GM19351 (cell line): ENCODE measurements around the gene ACSL5.
"Not testable (repeated sequence)": the region's sequence is repeated elsewhere in the genome, so short reads cannot be mapped to it uniquely, and the experiment has no call there.

ENCODE experiments used
- ATAC-seq: cut with Tn5 transposase; IDR thresholded peaks from one replicate; pipeline ENCODE4 v1.9.1; 2021; ENCODE audit warnings: mild to moderate bottlenecking, moderate library complexity; ENCODE audit not compliant: unreplicated experiment

The ACSL5 gene

DNA sequence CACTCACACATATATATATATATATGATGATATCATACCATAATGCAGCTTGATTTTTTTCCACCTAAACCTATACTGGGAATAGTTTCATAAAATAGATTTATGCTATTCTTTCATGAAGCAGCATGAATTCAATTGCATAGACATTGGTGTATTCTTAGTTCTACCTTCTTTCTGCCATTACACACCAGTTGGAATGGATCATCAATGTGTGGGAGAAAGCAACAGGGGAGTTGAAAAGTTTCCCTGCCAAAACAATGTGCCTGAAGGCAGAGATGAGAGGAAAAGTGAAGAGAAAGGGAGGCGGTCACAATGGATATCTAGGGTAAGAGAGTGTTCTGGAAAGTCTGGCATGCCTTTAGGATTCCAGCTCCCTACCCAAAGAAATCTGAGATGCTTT lies 25.2 kb upstream of the ACSL5 start:
- ATAC-seq, result no peak

DNA sequence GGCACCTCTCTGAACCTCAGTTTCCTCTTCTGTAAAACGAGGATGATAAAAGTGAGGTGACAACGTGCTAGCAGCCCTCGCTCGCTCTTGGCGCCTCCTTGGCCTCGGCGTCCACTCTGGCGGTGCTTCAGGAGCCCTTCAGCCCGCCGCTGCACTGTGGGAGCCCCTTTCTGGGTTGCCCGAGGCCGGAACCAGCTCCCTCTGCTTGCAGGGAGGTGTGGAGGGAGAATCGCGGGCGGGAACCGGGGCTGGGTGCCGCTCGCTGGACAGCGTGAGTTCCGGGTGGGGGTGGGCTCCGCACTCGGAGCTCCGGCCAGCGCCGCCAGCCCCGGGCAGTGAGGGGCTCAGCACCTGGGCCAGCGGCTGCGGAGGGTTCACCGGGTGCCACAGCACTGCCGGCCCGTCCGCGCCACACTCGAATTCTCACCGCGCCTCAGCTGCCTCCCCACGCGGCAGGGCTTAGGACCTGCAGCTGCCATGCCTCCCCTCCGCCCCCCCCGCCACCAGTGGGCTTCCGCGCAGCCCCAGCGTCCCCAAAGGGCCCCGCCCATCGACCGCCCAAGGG lies 24.3 kb upstream of the ACSL5 start:
- no peak for ATAC-seq

DNA sequence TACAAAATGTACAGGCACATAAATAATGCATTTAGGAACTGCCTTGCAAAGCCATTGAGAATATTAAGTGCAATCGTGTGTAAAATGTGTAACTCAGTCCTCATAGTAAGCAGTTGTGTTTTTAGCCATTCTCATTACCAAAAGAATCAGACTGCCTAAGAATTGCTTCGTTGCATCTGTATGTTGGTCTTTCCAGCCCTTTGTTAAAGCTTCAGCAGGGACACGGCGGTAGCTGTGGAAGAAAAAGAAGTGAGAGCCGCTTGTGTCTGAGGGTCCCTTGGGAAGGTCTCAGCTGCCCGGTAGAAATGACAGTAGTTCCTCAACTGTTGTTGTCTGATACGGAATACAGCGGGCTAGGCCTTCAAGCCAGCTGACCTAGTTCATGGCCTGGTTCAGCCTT lies 22.8 kb upstream of the ACSL5 start:
- ATAC-seq, result no peak

DNA sequence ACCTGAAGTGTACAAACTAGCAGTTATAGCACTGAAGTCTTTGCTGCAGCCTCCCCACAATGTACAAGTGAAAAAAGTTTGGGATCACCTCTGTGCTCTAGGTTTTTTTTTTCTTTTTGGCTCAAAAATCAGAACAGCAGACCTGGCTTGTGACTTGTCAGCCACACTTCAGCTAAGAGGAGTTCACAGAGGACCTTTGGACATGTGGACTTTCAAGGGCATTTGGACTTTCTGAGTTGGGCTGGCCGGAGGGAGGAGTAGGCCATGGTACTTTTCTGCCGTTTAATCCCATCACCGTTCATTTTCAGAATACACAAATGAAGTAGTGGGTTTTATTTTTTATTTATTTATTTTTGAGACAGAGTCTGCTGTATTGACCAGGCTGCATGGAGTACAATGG lies 21.9 kb upstream of the ACSL5 start:
- ATAC-seq, result no peak

DNA sequence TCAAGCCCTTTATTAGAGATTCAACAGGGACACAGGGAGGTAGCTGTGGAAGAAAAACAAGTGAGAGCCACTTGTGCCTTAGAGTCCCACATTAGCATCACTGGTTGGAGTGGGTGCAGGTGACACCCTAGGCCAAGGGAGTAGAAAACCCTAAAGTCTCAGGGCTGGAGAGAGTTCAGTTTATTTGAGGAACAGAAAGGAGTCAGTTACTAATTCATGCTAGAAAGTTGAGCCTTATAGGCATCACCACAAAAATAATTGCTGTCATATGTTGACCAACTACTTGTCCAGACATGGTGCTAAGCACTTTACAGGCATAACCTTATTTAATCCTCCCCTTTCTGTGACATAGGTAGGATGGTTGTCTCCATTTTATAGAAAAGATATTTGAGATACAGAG lies 20.9 kb upstream of the ACSL5 start:
- ATAC-seq, result peak; percentile 67

DNA sequence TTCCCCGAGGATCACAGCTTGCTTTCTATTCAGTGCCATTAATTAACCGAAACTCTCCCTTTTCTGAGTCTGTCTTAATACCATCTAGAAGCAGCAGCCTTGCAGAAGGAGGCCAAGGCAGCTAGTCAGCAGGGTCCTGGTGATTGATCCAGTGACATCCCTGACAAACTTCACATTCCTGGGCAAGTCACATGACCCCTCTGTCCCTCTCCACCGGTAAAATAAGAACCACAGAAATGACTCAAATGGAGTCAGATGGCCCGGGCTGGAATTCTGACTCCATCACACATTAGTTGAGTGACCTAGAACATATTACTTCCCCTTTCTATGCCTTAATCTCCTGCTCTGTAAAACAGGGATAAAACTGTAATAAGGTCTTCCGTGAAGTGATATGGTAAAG lies 17.2 kb upstream of the ACSL5 start:
- ATAC-seq, result no peak

DNA sequence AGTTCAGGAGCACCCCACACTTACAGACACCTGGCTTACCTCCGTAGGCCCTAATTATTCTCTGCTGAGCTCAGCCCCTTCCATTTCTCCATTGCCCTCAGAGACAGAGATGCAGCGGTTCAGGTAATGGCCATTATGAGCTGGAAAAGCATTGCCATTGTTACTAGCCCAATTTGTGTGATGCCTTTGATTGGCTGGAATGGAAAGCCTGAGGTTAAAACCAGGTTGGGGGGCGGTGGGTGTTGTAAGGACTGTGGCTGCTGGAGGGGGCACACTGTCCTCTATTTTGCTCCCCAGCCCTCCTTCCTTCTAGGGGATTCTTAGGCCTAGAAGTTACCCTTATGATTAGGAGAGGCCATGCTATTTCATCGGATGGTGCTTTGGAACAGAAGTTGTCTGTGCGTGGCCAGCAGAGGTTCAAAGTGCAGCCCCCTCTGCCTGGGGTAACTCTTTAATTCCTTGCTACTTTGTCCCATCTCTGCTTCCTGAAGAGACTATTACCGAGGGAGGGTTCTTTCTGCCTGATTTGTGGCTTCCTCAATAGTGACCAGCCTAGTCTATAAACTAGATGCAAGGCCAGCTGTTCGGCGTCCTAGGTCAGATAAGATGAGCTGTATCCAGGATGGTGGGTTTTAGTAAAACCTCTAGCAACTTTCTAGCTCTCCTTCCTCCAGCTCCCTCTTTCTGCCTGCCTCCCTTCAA lies 14.2 kb upstream of the ACSL5 start:
- no peak for ATAC-seq

DNA sequence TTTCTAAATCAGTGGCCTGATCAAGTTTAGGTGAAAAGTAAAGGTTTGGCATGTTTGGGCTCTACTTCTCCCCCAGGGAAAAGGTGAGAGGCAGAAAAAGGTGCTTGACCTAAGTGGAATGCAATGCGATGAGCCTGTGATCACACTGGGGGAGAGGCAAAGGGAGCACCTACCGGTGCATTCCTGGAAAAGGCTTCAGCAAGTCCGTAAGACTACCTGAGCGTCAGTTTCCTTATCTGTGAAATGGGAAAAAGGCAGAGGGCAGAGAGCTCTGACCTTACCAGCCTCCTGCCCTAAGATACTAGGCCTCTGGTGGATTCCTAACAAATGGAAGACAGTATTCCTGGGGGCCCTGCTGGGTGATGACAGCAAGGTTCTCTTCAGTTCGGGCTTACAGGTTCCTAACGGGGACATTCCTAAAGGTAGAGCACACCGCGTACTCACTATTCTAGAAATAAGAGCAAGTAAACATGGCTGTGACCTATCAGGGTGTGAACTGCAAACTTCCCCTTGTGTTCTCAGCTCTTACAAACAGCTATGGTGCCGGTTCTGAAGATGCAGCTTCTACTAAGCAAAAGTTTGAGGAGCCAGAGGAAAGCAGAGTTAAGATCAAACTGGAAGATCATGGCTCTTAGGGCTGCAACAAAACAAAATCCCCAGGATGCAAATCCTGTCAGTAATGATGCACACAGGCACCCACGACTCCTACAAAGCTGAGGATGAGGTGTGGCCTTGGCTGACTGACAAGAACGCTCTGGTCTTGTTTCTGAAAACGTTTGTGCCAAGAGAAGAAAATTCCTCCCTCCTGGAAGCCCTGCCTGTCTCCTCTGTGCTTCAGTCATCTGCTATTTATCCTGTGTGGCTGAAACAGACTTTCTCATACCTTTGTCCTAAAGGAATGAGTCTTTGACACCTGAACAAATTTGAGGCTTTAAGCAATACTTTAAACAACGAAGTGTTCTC lies 13.3 kb upstream of the ACSL5 start:
- no peak for ATAC-seq

DNA sequence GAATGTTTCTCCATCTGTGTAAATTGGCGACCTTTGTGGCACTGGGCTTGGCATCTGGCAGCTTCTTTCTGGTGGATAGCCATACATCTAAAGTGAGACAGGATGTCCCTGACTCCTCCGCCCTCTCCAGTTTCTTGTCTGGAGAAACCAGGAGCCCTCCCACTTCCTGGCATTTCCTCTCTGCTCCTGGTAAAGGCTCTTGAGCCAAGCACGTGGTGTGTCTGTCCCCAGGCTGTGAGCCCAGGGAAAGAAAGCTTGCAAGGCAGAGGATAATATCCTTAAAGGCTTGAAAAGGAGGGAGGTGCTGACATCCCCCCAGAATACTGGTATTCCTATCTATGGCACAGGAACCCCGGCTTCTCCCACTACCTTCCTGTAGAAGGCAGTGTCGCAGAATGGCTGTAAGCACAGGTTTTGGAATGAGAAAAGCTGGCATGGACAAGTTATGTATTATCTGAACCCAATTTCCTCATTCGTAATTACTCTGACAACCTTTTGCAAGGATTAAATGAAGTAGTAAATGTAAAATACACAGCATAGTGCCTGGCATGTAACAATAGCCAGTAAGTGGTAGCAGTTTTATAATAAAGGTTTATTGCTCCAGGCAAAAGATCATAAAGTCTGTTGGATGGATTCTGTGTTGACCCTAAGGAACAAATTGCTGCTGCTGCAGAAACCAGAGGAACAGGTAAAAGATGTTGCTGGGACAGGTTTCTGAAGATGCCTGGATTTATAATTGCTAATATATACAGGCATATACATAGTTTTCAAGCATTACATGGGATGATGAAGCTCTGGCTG lies 11.8 kb upstream of the ACSL5 start:
- ATAC-seq, result no peak

GRCh38 chr10:112362833-112363232 lies 11.1 kb upstream of the ACSL5 start:
- no peak for ATAC-seq

DNA sequence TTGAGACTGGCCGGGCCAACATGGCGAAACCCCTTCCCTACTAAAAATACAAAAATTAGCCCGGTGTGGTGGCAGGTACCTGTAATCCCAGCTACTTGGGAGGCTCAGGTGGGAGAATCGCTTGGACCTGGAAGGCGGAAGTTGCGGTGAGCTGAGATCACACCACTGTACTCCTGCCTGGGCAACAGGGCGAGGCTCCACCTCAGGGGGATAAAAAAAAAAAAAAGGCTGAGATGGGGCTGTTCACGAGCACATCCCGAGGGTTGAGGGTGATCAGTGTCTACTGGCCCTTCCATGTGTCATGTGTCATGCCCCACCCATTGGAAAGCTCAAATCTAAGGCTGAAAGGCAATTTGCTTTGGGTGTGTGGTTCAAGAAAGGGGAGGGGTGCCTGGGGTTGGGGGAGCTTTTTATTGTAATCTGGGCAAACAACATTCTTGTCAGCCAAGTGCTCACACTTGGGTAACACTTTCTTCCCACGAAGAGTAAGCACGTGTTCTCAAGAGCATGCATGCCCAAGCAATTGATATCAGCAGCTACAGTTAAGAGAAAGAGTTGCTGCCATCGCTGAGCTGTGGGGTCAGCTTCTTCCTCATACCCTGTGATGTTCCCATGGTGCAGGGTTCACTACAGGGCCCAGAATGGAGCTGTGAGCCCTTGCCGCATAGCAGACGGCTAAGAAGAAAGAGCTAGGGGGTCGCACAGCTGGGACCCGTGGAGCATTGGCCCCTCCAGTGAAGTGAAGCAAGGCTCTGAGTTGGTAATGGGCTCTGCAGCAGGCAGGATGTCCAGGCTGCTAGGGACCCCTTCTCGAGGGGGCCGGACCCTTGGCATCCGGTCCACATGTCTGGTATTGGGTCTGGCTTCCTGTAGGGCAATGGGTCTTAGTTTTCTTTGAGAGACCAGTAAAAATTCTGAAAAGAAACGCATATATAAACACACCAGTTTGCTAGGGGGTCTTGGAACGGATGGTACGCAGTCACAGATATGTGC lies 9.9 kb upstream of the ACSL5 start:
- no peak for ATAC-seq

DNA sequence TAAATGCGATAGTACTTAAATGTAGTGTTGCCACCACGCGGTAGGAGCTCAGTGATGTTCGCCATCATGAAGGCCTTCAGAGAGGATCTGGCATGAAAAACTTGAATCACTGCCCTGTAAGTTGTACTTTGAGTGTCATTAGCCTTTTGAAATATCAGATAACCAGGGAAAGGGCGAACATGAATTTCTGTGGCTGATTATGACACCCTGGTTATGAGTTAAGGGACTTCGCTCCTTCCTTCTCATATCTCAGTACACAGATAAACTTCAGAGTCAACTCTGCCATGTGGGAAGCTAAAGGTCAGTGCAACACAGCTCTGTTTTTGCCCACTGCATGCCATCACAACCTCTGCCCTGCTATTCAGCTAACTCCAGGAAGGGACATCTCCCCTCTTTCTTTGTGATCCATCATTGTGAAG lies 8.9 kb upstream of the ACSL5 start:
- ATAC-seq, result no peak

GRCh38 chr10:112365451-112365850 lies 8.5 kb upstream of the ACSL5 start:
- ATAC-seq, result no peak

GRCh38 chr10:112366992-112367391 lies 6.9 kb upstream of the ACSL5 start:
- no peak for ATAC-seq

- no peak for ATAC-seq
Measured at GRCh38 chr10:112367516-112367915, 6.4 kb upstream of the ACSL5 start.

GRCh38 chr10:112369495-112370423 lies 4.2 kb upstream of the ACSL5 start:
- peak; percentile 94 for ATAC-seq

DNA sequence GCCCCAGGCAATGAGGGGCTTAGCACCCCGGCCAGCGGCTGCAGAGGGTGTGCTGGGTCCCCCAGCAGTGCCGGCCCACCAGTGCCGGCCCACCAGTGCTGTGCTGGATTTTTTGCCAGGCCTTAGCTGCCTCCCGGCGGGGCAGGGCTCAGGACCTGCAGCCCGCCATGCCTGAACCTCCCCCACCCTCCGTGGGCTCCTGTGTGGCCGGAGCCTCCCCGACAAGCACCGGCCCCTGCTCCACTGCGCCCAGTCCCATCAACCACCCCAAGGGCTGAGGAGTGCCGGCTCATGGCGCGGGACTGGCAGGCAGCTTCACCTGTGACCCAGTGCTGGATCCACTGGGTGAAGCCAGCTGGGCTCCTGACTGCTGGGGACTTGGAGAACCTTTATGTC lies 3.5 kb upstream of the ACSL5 start:
- no peak for ATAC-seq

GRCh38 chr10:112371326-112371725 lies 2.6 kb upstream of the ACSL5 start:
- ATAC-seq, result not testable (repeated sequence)
